Glomerular visceral epithelial cell (primary cell): Measurements from ENCODE around the gene FAM156B.
"Not testable (repeated sequence)": the region's sequence is repeated elsewhere in the genome, so short reads cannot be mapped to it uniquely, and the experiment has no call there.

Source experiments
- DNase-seq: peaks from one replicate; pipeline ENCODE4 v3.0.0-alpha.2; 2016; ENCODE audit errors: extremely low spot score

FAM156B gene, protein sequence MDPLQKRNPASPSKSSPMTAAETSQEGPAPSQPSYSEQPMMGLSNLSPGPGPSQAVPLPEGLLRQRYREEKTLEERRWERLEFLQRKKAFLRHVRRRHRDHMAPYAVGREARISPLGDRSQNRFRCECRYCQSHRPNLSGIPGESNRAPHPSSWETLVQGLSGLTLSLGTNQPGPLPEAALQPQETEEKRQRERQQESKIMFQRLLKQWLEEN

DNA sequence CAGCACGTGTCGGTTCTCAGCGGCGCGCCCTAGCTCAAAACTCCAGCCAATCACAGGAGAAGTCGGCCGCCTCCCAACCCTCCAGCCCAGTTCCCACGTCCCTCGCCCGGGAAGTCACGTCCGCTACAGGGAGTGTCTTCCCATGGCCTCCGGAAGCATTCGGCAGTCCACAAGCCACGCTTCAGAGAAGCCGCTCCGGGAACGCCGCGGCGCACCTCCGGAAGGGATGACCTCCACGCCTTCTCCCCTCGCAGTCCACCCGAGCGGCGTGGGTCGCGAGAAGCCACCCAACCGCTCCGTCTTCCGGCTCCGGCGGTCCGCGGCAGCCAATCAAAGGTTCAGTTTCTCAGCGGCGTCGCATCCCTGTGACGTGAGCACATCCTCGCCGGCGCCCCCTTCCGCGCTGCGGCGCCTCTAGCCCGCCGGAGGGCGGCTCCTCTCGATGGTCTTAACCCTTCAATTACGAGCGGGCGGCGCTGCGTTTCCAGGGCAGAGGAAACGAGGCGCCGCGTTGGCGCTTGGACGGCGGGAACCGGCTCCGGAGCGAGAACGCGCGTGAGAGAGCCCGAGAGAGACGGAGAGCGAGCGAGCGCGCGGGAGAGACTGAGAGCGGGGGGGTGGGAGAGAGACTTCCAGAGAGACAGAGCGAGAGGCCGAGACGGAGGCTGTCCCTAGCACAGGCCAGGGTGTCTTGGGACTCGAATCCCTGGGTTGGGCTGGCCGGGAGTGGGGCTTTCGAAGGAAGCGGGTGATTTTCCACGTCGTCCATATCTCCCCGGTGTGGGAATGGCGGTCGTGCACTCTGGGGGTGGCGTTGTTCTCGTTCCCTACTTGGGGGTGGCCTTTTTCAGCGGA, at the start of gene FAM156B:
TSS of gene FAM156B (plus strand) at position 476 of the 855 bp plus-strand sequence. CDS start 9,896 bp downstream, outside the sequence.
- DNase-seq: not testable (repeated sequence)

DNA sequence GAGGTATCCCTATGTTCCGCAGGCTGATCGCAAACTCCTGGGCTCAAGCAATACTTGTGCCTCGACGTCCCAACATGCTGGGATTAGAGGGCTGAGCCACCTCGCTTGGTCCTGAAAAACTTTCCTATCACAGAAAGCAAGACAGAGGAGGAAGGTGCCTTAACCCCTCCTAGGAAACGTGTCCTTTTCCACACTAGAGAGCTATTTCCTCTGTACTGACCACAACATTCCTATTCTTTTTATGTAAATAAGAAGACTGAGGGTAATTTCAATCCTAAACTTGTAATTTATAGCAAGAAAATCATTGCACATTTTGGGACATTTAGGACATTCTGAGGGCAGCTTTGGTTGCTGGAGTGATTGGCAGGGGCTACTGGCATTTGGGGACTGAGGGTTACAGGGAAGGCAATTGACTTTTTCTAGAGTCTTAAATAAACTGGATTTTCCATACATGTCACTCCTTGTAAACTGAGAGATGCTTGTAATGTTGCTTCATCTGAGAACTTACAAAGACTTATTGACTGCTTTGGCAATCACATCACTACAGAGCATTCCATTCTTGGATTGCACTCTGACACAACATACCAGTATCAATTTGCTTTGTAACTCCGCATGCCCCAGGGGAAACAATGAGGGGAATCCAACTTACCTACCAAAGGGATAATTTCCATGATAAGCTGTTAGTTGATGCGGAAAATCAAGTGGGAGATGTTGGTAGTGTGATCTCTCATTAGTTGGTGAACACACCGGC, 44.8 kb upstream of the FAM156B start:
- DNase-seq: no peak

DNA sequence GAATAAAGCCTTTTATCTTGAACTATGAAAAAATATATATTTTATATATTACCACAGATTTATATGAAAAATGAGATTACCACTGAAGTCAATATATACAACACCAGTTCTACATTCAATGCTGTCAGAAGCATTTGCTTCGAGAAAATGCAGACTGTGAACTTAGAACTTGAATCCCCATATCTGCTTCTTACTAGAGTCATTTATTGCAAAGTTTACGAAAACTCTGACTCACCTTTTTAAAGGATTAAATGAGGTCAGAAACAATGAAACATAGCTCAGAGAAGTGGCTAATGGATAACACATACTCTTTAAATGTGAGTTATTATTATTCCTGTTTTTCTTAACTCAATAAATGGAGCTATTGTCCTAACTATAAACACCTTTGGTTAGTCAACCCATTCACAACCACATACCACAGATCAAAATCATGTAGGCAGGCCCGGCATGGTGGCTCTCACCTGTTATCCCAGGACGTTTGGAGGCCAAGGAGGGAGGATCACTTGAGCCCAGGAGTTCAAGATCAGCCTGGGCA, 40.1 kb upstream of the FAM156B start:
- DNase-seq: not testable (repeated sequence)

DNA sequence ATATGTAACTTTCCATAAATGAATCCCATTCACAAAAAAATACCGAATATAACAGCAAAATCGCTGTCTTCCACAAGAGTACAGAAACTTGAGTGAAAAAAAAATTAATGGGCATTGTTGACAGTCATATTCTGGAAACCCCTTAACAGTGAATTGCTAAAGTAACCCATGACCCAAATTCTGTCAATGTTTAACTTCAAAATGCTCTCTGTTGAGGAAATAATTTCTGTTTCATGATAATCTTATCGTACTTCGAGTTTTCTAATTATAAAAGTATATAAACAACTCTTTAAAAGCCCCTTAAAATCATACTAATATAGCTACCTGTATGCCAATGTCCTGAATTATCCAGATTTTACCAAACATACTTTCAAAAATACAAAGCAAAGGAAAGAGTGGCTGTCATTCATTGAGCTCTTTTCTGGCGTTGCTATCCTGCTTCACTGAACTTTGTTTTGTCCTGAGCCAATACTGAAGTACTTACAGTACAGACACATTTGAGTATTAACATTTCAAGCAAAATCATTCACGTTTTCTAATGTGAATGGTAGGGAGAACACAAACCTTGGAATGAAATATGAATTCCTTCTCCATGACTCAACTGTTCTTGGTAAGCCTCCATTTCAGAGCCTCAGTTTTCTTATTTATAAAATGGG, 31.7 kb upstream of the FAM156B start:
- DNase-seq: no peak

- no peak for DNase-seq
Observed at GRCh38 chrX:52867610-52868348, 29.4 kb upstream of the FAM156B start, which contains the start of gene XAGE3. TSS of gene XAGE3 (minus strand) at chrX:52868083. CDS start at chrX:52867133, 950 bp downstream.

- peak; percentile 17 for DNase-seq
Observed at GRCh38 chrX:52870046-52870445, 27.1 kb upstream of the FAM156B start.

DNA sequence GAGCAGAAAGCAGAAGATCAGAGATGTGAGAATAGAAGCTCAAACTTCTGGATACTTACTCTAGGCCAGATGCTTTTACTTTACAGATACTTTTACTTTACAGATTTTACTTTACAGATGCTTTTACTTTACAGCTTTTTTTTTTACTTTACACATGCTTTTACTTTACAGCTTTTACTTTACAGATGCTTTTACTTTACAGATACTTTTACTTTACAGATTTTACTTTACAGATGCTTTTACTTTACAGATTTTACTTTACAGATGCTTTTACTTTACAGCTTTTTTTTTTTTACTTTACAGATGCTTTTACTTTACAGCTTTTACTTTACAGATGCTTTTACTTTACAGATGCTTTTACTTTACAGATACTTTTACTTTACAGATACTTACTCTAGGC, 23.3 kb upstream of the FAM156B start:
- not testable (repeated sequence) for DNase-seq

DNA sequence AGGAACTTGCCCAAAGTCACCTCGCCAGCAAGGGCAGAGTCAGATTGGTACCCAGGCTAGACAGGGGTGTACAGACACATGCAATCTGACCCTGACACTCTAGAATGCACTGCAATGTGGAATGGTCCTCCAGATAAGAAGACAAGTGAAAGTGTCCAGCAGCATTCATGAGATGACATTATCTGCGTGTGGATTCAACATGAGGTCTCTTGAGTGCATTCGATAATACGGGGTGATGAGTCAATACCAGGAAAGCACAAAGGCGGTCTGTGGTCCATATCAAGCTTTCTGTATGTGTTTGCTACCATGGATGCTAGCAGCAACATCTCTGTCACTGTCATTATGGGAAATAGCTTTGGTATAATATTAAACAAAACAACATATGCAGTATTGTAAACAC, 22.5 kb upstream of the FAM156B start:
- DNase-seq: no peak

DNA sequence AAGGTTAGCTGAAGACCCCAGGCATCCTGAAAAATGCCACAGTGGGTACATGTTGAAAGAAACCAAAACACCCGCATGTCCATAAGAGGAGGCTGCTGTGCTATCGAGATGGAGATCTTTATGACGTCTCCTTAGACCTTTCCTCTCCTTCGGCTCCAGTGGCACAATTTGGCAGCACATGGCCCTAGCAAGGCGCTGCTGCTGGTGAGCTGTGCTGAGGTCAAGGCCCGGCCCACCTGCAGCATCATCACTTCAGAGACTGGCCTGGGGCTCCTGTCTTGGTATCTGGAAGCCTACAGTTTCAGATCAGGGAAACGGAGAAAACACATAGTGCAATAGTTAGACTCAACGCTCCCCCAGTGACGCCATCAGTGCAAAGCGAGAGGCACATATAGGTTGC, 21.7 kb upstream of the FAM156B start:
- not testable (repeated sequence) for DNase-seq

DNA sequence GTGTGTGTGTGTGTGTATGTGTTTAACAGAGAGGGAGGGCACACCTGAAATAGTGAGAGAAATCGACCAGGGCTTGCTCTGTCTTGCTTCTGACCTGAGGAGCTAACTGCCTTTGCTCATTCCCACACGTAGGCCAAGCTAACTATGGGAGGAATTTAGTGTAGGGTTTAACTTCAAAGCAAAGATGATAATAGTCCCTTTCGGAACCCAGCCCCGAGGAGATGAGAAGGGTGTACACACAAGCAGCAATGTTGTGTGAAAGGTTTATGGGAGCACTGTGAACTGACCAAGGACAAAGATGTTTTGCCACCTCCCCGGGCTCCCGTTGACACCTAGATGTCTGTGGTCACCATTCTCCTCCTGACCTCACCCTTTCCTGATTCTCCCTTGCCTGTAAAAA, 20.7 kb upstream of the FAM156B start:
- not testable (repeated sequence) for DNase-seq

DNA sequence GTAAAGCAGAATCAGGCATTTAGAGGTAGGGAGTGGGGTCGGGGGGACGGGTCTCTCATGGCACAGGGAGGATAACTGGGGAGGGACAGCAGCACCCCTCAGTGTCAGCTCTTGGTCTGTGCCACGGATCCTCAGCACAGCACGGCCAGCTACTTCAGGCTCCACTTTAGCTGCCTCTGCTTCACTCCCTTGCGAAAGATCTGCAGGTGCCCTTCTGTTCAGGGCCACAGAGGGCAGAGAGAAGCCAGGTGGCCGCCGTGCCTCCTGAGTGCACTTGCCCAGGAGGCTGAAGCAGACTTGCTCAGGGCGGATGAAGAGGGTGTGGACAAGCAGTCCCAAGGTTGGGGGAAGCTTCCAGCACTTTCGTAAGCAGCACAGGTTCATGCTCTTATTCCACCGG, 9.7 kb upstream of the FAM156B start:
- not testable (repeated sequence) for DNase-seq

GRCh38 chrX:52888090-52888489, 9.0 kb upstream of the FAM156B start:
- not testable (repeated sequence) for DNase-seq

- DNase-seq: not testable (repeated sequence)
Observed at GRCh38 chrX:52896438-52896837, 692 bp upstream of the FAM156B start.

GRCh38 chrX:52905531-52905930, 8.4 kb downstream of the FAM156B start:
- not testable (repeated sequence) for DNase-seq

GRCh38 chrX:52906072-52906471, 8.9 kb downstream of the FAM156B start:
- not testable (repeated sequence) for DNase-seq

DNA sequence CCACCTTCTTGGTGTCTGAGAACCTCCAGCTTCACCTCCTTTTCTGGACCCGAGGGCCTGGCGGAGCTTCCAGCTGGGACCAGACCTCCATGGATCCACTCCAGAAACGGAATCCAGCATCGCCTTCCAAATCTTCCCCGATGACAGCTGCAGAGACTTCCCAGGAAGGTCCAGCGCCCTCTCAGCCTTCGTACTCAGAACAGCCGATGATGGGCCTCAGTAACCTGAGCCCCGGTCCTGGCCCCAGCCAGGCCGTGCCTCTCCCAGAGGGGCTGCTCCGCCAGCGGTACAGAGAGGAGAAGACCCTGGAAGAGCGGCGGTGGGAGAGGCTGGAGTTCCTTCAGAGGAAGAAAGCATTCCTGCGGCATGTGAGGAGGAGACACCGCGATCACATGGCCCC, 10.0 kb downstream of the FAM156B start:
- DNase-seq: not testable (repeated sequence)

GRCh38 chrX:52907900-52908299, 10.8 kb downstream of the FAM156B start:
- DNase-seq: not testable (repeated sequence)

- not testable (repeated sequence) for DNase-seq
Observed at GRCh38 chrX:52909313-52909969, 12.3 kb downstream of the FAM156B start.

- not testable (repeated sequence) for DNase-seq
Observed at GRCh38 chrX:52913681-52914080, 16.6 kb downstream of the FAM156B start.

GRCh38 chrX:52914704-52915103, 17.6 kb downstream of the FAM156B start:
- DNase-seq: not testable (repeated sequence)
